Smooth muscle cell (in vitro differentiated cells): ENCODE measurements around the gene NMT1. TPM values are rescaled to one million over a fixed set of nuclear protein-coding genes. Genes with fewer than 3 reads are reported as not detected.

ENCODE experiments used
- DNase-seq: peaks from one replicate; lab custom pipeline; 2025; ENCODE audit not compliant: unreplicated experiment; lab: John Stamatoyannopoulos, UW
- H2AFZ ChIP-seq: fragments of 200-600 bp; sonication (generic); 2 replicates; pipeline ENCODE4 v1.6.0; 2016; ENCODE audit warnings: antibody characterized with exemption, low read depth, mild to moderate bottlenecking
- H3F3A ChIP-seq: fragments of 200-600 bp; sonication (generic); 2 replicates; pipeline ENCODE4 v1.6.0; 2017; ENCODE audit warnings: antibody characterized with exemption, low read depth
- H3K27ac ChIP-seq: fragments of 200-600 bp; sonication (generic); 2 replicates; pipeline ENCODE4 v1.5.1; 2016; ENCODE audit warnings: low read depth, mild to moderate bottlenecking
- H3K27me3 ChIP-seq: fragments of 200-600 bp; sonication (generic); 2 replicates; pipeline ENCODE4 v1.6.1; 2016; ENCODE audit warnings: low read depth, mild to moderate bottlenecking
- H3K36me3 ChIP-seq: fragments of 200-600 bp; sonication (generic); 2 replicates; pipeline ENCODE4 v1.5.1; 2016; ENCODE audit warnings: low read depth
- H3K4me1 ChIP-seq: fragments of 200-600 bp; sonication (generic); 2 replicates; pipeline ENCODE4 v1.5.1; 2016; ENCODE audit warnings: low read depth
- H3K4me2 ChIP-seq: fragments of 200-600 bp; sonication (generic); 2 replicates; pipeline ENCODE4 v1.6.0; 2016; ENCODE audit warnings: mild to moderate bottlenecking
- H3K4me3 ChIP-seq: fragments of 200-600 bp; sonication (generic); 2 replicates; pipeline ENCODE4 v1.5.1; 2016; ENCODE audit warnings: mild to moderate bottlenecking
- H3K79me2 ChIP-seq: fragments of 200-600 bp; sonication (generic); 2 replicates; pipeline ENCODE4 v1.6.0; 2016; ENCODE audit warnings: low read depth, mild to moderate bottlenecking
- H3K9ac ChIP-seq: fragments of 200-600 bp; sonication (generic); 2 replicates; pipeline ENCODE4 v1.6.0; 2016; ENCODE audit warnings: low read depth
- H3K9me3 ChIP-seq: fragments of 200-600 bp; sonication (generic); replicated peaks from 2 replicates; pipeline ENCODE4 v1.5.1; 2016; ENCODE audit warnings: low read depth
- H4K20me1 ChIP-seq: fragments of 200-600 bp; sonication (generic); 2 replicates; pipeline ENCODE4 v1.6.0; 2016; ENCODE audit warnings: low read depth
- CTCF ChIP-seq: fragments of 200-600 bp; sonication (generic); IDR thresholded peaks from 2 replicates; pipeline ENCODE4 v1.5.1; 2017; ENCODE audit warnings: borderline replicate concordance, mild to moderate bottlenecking, antibody characterized with exemption; ENCODE audit not compliant: insufficient read depth, poor library complexity, severe bottlenecking
- WGBS: methylation state at CpG from one replicate; pipeline ENCODE4 v1.1.7; 2016; ENCODE audit warnings: low lambda C conversion rate; 5-methylcytosine and 5-hydroxymethylcytosine counted together
- polyA plus RNA-seq: library from polyadenylated mRNA; unstranded; fragments of >200 nt; fragmentation: Nextera tagmentation; extraction: Ambion mirVana; gene quantifications from 2 replicates; pipeline ENCODE4 v1.2.1, GENCODE V29; 2016
- total RNA-seq: library from RNA; depleted of rRNA; stranded (reverse); fragments of >200 nt; gene quantifications from 2 replicates; pipeline ENCODE4 v1.2.3, GENCODE V29; 2014

The NMT1 gene
- total and polyA plus RNA-seq, 2 experiments from 2014 or later = 87.6 to 105 TPM

GRCh38 chr17:45038728-45039634 lies 22.1 kb upstream of the NMT1 start:
- H3K9ac ChIP-seq = no peak overlapping the region
- no peaks in the 10 kb centered on the region for H3K4me1 ChIP-seq
- WGBS = 91% methylated on average over 13 of the region's 13 CpGs
- no peak overlapping the region for H3K4me2 ChIP-seq
- peaks cover 95% of the 10 kb centered on the region for H4K20me1 ChIP-seq
- no peak overlapping the region for H3K27ac ChIP-seq
- peaks cover 58% of the 10 kb centered on the region for H3K79me2 ChIP-seq
- TF ChIP-seq CTCF = no peak
- H3K4me3 ChIP-seq = no peak overlapping the region
- H3K9me3 ChIP-seq = no peaks in the 10 kb centered on the region
- H3F3A ChIP-seq = no peaks in the 10 kb centered on the region
- H2AFZ ChIP-seq = no peak overlapping the region
- H3K27me3 ChIP-seq = no peaks in the 10 kb centered on the region
- H3K36me3 ChIP-seq = no peaks in the 10 kb centered on the region
- no peak for DNase-seq

- Histone ChIP-seq H2AFZ (no peak overlapping the region), H3K36me3 (no peaks in the 10 kb centered on the region), H3K4me1 (no peaks in the 10 kb centered on the region), H3K9ac (no peak overlapping the region), H3K9me3 (no peaks in the 10 kb centered on the region), H3F3A (no peaks in the 10 kb centered on the region), H3K27me3 (no peaks in the 10 kb centered on the region), H3K4me3 (no peak overlapping the region), H3K4me2 (no peak overlapping the region), H3K27ac (no peak overlapping the region), H4K20me1 (peaks cover 95% of the 10 kb centered on the region), H3K79me2 (peaks cover 72% of the 10 kb centered on the region)
- no peak for TF ChIP-seq CTCF
- 84% methylated on average over 4 of the region's 4 CpGs for WGBS
- DNase-seq = no peak
Observed at GRCh38 chr17:45040459-45040858, 20.7 kb upstream of the NMT1 start.

- DNase-seq = no peak
- Histone ChIP-seq H3K9ac (no peak overlapping the region), H2AFZ (no peak overlapping the region), H3K4me3 (no peak overlapping the region), H3K27ac (no peak overlapping the region), H3K4me2 (no peak overlapping the region), H3F3A (no peaks in the 10 kb centered on the region), H3K27me3 (no peaks in the 10 kb centered on the region), H4K20me1 (peaks cover 82% of the 10 kb centered on the region), H3K79me2 (peaks cover 81% of the 10 kb centered on the region), H3K4me1 (no peaks in the 10 kb centered on the region), H3K9me3 (no peaks in the 10 kb centered on the region), H3K36me3 (no peaks in the 10 kb centered on the region)
- WGBS = 88% methylated on average over 11 of the region's 11 CpGs
- no peak for TF ChIP-seq CTCF
Observed at GRCh38 chr17:45042346-45043120, 18.6 kb upstream of the NMT1 start.
